Activated T-helper 17 cell treated with anti-CD3 and anti-CD28 coated beads, Interleukin-2, amount 50 U/mL, for 72 hours (primary cell): ENCODE results near the gene CRY2. TPM values are rescaled to one million over a fixed set of nuclear protein-coding genes. Genes with fewer than 3 reads are reported as not detected.
"Not testable (repeated sequence)": the region's sequence is repeated elsewhere in the genome, so short reads cannot be mapped to it uniquely, and the experiment has no call there.

ENCODE experiments used
- ATAC-seq: fragments of 150-1000 bp; cut with Tn5 transposase; replicated peaks from 2 replicates; pipeline ENCODE4 v1.10.0; 2021; ENCODE audit warnings: mild to moderate bottlenecking, moderate library complexity
- H3K27ac Mint-ChIP-seq: one replicate; pipeline ENCODE4 v1.8.0; 2022; ENCODE audit warnings: mixed read lengths
- H3K27me3 Mint-ChIP-seq: one replicate; pipeline ENCODE4 v1.8.0; 2022; ENCODE audit warnings: mixed read lengths
- H3K36me3 Mint-ChIP-seq: one replicate; pipeline ENCODE4 v1.8.0; 2022; ENCODE audit warnings: low read depth, mild to moderate bottlenecking, mixed read lengths
- H3K4me1 Mint-ChIP-seq: one replicate; pipeline ENCODE4 v1.8.0; 2022; ENCODE audit warnings: mixed read lengths
- H3K4me3 Mint-ChIP-seq: one replicate; pipeline ENCODE4 v1.8.0; 2022; ENCODE audit warnings: mild to moderate bottlenecking, mixed read lengths
- H3K9me3 Mint-ChIP-seq: one replicate; pipeline ENCODE4 v1.8.0; 2022; ENCODE audit warnings: mixed read lengths
- total RNA-seq, 2 donors: library from RNA; stranded (reverse); gene quantifications; one replicate each; pipeline ENCODE4 v1.2.3, GENCODE V29; 2022

CRY2 gene
- total RNA-seq, 2 donors from 2014 or later, result 12.3 to 25.4 TPM

DNA sequence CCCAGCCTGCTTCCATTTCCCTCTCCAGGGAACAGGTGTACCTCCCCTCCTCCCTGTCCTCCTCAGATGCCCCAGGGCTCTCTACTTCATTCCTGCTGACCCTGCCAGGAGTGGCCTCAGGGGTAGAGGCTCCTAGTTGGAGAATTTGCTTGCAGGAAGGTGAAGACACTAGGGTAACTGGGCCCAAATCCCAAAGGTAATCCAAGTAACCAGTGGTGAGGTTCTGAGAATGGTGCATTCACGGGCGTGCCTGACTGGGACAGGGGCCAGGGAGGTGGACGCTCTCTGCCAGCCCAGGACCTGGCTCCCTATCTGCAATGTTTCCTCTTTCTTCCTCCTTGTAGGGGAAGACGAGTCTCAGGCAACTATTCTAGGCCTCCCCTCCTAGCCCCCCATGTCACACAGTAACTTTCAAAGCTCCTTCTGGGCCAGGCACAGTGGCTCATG, 39.5 kb upstream of the CRY2 start:
- H3K27me3 Mint-ChIP-seq, result no peaks in the 10 kb centered on the region
- H3K9me3 Mint-ChIP-seq, result no peaks in the 10 kb centered on the region
- H3K36me3 Mint-ChIP-seq, result peaks cover 30% of the 10 kb centered on the region
- peak overlapping the region; percentile 77 for H3K4me3 Mint-ChIP-seq
- peak overlapping the region; percentile 78 for H3K27ac Mint-ChIP-seq
- no peak for ATAC-seq
- H3K4me1 Mint-ChIP-seq, result peaks cover 20% of the 10 kb centered on the region

- Mint-ChIP-seq H3K36me3 (peaks cover 30% of the 10 kb centered on the region), H3K4me3 (peak overlapping the region; percentile 77), H3K27ac (peak overlapping the region; percentile 72), H3K4me1 (peaks cover 20% of the 10 kb centered on the region)
- not testable (repeated sequence) for ATAC-seq, H3K27me3 Mint-ChIP-seq, H3K9me3 Mint-ChIP-seq
Measured at GRCh38 chr11:45808427-45808826, 38.8 kb upstream of the CRY2 start.

GRCh38 chr11:45809456-45810395, 37.5 kb upstream of the CRY2 start:
- no peak for ATAC-seq
- Mint-ChIP-seq H3K27ac (peak overlapping the region; percentile 72), H3K4me1 (peaks cover 20% of the 10 kb centered on the region)

GRCh38 chr11:45810431-45811108, 36.7 kb upstream of the CRY2 start:
- Mint-ChIP-seq H3K27ac (peak overlapping the region; percentile 72), H3K9me3 (no peaks in the 10 kb centered on the region), H3K27me3 (no peaks in the 10 kb centered on the region), H3K36me3 (peaks cover 30% of the 10 kb centered on the region), H3K4me3 (no peak overlapping the region), H3K4me1 (peaks cover 20% of the 10 kb centered on the region)
- ATAC-seq, result no peak

More at GRCh38 chr11:45809456-45810395, 37.5 kb upstream of the CRY2 start:
- Mint-ChIP-seq H3K27me3 (no peaks in the 10 kb centered on the region), H3K4me3 (no peak overlapping the region), H3K36me3 (peaks cover 30% of the 10 kb centered on the region), H3K9me3 (no peaks in the 10 kb centered on the region)

GRCh38 chr11:45811109-45811435, 36.2 kb upstream of the CRY2 start:
- Mint-ChIP-seq H3K4me1 (peaks cover 18% of the 10 kb centered on the region), H3K9me3 (no peaks in the 10 kb centered on the region), H3K36me3 (peaks cover 30% of the 10 kb centered on the region), H3K27ac (no peak overlapping the region), H3K4me3 (no peak overlapping the region), H3K27me3 (no peaks in the 10 kb centered on the region)
- ATAC-seq, result no peak

- Mint-ChIP-seq H3K4me1 (peaks cover 13% of the 10 kb centered on the region), H3K27ac (no peak overlapping the region), H3K36me3 (peaks cover 30% of the 10 kb centered on the region), H3K9me3 (no peaks in the 10 kb centered on the region), H3K4me3 (no peak overlapping the region), H3K27me3 (no peaks in the 10 kb centered on the region)
- ATAC-seq, result no peak
Measured at GRCh38 chr11:45811571-45812290, 35.5 kb upstream of the CRY2 start.

DNA sequence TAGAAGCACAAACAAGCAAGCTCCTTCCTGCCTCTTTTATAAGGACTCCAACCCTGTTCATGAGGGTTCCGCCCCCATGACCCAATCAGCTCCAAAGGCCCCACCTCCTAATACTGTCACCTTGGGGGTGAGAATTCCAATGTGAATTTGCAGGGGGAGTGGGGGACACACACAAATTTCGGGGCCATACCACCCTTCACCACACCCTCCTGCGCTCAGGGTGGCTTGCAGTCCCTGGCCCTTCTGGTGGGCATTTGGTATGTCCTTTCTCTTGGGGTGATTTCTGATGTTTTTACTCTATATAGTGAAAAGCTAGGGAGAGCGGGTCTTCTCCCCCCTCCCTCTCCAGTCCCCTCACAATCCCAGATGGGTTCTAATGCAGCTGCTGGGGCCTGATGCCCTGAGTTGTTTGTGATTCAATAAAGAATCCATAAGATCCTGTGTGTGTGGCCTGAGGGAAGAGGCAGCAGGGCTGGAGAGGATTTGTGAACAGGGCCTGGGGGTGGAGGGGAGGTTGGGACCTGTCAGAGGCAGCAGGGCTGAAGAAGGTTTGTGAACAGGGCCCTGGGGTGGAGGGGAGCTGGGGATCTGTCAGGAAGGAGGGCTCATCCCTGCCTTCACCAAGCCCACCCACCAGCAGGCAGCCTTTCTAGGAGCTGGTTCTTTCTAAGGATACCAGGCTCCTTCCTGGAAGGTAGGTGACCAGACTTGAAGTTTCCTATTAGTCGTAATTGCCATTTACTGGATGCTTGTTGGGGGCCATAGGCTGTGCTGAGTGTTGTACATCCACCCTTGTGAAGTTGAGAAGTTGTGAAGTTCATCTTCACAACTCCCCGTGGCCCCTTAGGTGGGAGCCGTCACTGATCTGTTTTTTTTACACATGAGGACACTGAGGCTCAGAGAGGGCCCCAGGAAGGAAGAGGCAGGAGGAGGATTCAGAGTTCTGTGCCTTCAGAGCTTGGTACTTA, 34.4 kb upstream of the CRY2 start:
- peaks cover 7% of the 10 kb centered on the region for H3K4me1 Mint-ChIP-seq
- no peak overlapping the region for H3K4me3 Mint-ChIP-seq
- no peak for ATAC-seq
- no peaks in the 10 kb centered on the region for H3K9me3 Mint-ChIP-seq
- H3K27me3 Mint-ChIP-seq, result no peaks in the 10 kb centered on the region
- peak overlapping the region; percentile 46 for H3K27ac Mint-ChIP-seq
- H3K36me3 Mint-ChIP-seq, result peaks cover 30% of the 10 kb centered on the region

DNA sequence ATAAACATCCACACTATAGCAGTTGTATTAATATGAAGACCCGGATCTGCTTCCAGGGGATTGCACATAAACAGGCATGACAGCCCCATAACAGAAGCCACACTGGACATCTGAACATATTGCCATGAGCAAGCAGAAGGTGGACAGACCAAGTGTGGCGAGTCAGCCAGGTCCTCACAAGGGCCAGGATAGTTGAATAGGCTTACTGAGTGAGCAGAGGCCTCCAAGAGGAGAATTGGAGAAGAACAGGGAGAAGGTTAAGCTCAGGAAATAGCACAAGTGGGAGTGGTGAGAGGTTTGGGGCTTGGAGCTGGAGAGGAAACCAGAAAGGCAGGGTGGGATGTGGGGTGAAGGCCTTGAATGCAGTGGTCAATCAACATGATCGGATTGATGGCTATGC, 31.5 kb upstream of the CRY2 start:
- H3K27ac Mint-ChIP-seq, result no peak overlapping the region
- H3K4me1 Mint-ChIP-seq, result no peaks in the 10 kb centered on the region
- no peaks in the 10 kb centered on the region for H3K27me3 Mint-ChIP-seq
- no peaks in the 10 kb centered on the region for H3K9me3 Mint-ChIP-seq
- no peak overlapping the region for H3K4me3 Mint-ChIP-seq
- no peak for ATAC-seq
- H3K36me3 Mint-ChIP-seq, result peaks cover 7% of the 10 kb centered on the region

- no peak for ATAC-seq
- Mint-ChIP-seq H3K27ac (no peak overlapping the region), H3K36me3 (peaks cover 6% of the 10 kb centered on the region), H3K27me3 (no peaks in the 10 kb centered on the region), H3K4me3 (no peak overlapping the region), H3K9me3 (no peaks in the 10 kb centered on the region), H3K4me1 (no peaks in the 10 kb centered on the region)
Measured at GRCh38 chr11:45816614-45817013, 30.7 kb upstream of the CRY2 start.

- no peaks in the 10 kb centered on the region for H3K9me3 Mint-ChIP-seq
- H3K27me3 Mint-ChIP-seq, result no peaks in the 10 kb centered on the region
- no peak overlapping the region for H3K27ac Mint-ChIP-seq
- no peak overlapping the region for H3K4me3 Mint-ChIP-seq
- no peaks in the 10 kb centered on the region for H3K4me1 Mint-ChIP-seq
- H3K36me3 Mint-ChIP-seq, result peaks cover 3% of the 10 kb centered on the region
- ATAC-seq, result no peak
Measured at GRCh38 chr11:45817191-45817590, 30.1 kb upstream of the CRY2 start.

- Mint-ChIP-seq H3K9me3 (no peaks in the 10 kb centered on the region), H3K4me1 (no peaks in the 10 kb centered on the region), H3K27me3 (no peaks in the 10 kb centered on the region), H3K4me3 (no peak overlapping the region), H3K36me3 (no peaks in the 10 kb centered on the region), H3K27ac (no peak overlapping the region)
- ATAC-seq, result no peak
Measured at GRCh38 chr11:45818961-45819605, 28.2 kb upstream of the CRY2 start.

DNA sequence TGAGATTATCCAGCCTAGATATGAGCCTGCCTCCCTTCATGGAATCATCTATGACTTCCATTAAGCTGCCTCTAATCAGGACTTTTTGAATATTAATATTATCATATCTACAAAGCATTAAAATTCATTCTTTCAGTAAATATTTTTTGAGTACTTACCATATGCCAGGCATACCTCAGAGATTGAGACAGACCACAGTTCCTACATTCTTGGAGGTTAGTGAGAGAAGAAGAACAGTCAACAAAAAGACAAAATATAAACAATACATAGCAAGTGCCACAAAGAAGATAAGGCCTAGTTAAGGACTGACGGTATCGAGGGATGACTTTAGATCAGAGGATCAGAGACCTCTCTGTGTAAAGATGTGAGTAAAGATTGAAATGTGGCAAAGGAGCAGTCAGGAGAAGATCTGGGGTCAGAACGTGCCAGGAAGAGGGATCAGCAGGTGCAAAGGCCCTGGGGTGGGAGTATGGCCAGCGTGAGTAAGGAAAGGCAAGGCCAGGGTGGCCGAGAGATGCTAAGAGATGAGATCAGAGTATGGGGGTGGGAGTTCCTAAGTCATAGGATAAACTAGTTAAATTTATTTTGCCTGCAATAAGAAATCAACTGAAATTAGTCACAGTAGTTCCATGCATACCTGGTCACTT, 26.9 kb upstream of the CRY2 start:
- no peaks in the 10 kb centered on the region for H3K36me3 Mint-ChIP-seq
- ATAC-seq, result no peak
- no peak overlapping the region for H3K4me3 Mint-ChIP-seq
- H3K27ac Mint-ChIP-seq, result no peak overlapping the region
- H3K4me1 Mint-ChIP-seq, result no peaks in the 10 kb centered on the region
- H3K9me3 Mint-ChIP-seq, result no peaks in the 10 kb centered on the region
- H3K27me3 Mint-ChIP-seq, result no peaks in the 10 kb centered on the region

GRCh38 chr11:45826492-45826891, 20.8 kb upstream of the CRY2 start:
- not testable (repeated sequence) for H3K4me3 Mint-ChIP-seq, ATAC-seq, H3K4me1 Mint-ChIP-seq

More at GRCh38 chr11:45826492-45826891, 20.8 kb upstream of the CRY2 start:
- not testable (repeated sequence) for H3K9me3 Mint-ChIP-seq, H3K36me3 Mint-ChIP-seq, H3K27me3 Mint-ChIP-seq, H3K27ac Mint-ChIP-seq
